ENCODE results near the gene RNF208. TPM values are rescaled to one million over a fixed set of nuclear protein-coding genes. Genes with fewer than 3 reads are reported as not detected.

Gene RNF208
- total RNA-seq (2014; rRNA removed; shearing (Covaris generic)): 0.65 TPM in 1 of 2 replicates, not detected in the other
- polyA plus RNA-seq (2016; fragmentation: Nextera tagmentation; extraction: Ambion mirVana): 0.29 and 0.34 TPM in 2 replicates

GRCh38 chr9:137222190-137223077, at the start of gene RNF208:
Gene RNF208, minus strand, starts transcription at chr9:137222240. Its CDS starts 1,028 bp downstream, at chr9:137221212.
- no peaks in the 10 kb centered on the region for H3F3A ChIP-seq (ENCODE audit: insufficient read depth)
- no peak within 1 kb of the TSS for H3K27ac ChIP-seq
- H3K9me2 ChIP-seq (ENCODE audit: insufficient read depth): no peaks in the 10 kb centered on the region
- TF ChIP-seq EZH2phosphoT487 (IDR thresholded peaks at IDR 0.05; ENCODE audit: insufficient read depth, low read depth): no peak
- TF ChIP-seq EZH2 (IDR thresholded peaks at IDR 0.05; ENCODE audit: insufficient read depth, poor library complexity, severe bottlenecking): no peak
- H3K9ac ChIP-seq: peak within 1 kb of the TSS; percentile 36; the same call in 1 of the 2 replicates
- peak within 1 kb of the TSS; percentile 63 for H3K4me3 ChIP-seq
- in situ Hi-C loops (cut with MboI): no loop called here
- peaks cover 9% of the 10 kb centered on the region for H3K4me1 ChIP-seq (ENCODE audit: insufficient read depth)
- no peaks in the 10 kb centered on the region for H3K9me3 ChIP-seq (ENCODE audit: low read depth)
- H3K36me3 ChIP-seq (ENCODE audit: low read depth): no peaks in the 10 kb centered on the region
- H2AFZ ChIP-seq: peak within 1 kb of the TSS; percentile 39
- WGBS, 2 experiments (ENCODE audit: low coverage in 1 of 2, low lambda C conversion rate in 2 of 2, missing lambda C conversion rate in 2 of 2): 3 to 7% methylated on average over 33 to 67 of the region's 88 CpGs
- H3K79me2 ChIP-seq (ENCODE audit: insufficient read depth): no peaks in the 10 kb centered on the region
- DNase-seq: peak; percentile 47
- H4K20me1 ChIP-seq (ENCODE audit: insufficient read depth): no peaks in the 10 kb centered on the region
- peak within 1 kb of the TSS; percentile 69 for H3K4me2 ChIP-seq (ENCODE audit: unreplicated experiment)
- no peaks in the 10 kb centered on the region for H3K27me3 ChIP-seq (replicated peaks; ENCODE audit: insufficient read depth)

GRCh38 chr9:137271696-137272076, 49.6 kb upstream of the RNF208 start:
- Histone ChIP-seq H3F3A (ENCODE audit: insufficient read depth) (no peaks in the 10 kb centered on the region), H3K9ac (no peak overlapping the region), H4K20me1 (ENCODE audit: insufficient read depth) (no peaks in the 10 kb centered on the region), H3K9me3 (ENCODE audit: low read depth) (no peaks in the 10 kb centered on the region), H3K4me3 (no peak overlapping the region), H3K79me2 (ENCODE audit: insufficient read depth) (no peaks in the 10 kb centered on the region), H3K4me1 (ENCODE audit: insufficient read depth) (peaks cover under 1% of the 10 kb centered on the region; the same call in 1 of the 2 replicates), H3K36me3 (ENCODE audit: low read depth) (no peaks in the 10 kb centered on the region; the same call in 1 of the 2 replicates), H3K9me2 (ENCODE audit: insufficient read depth) (no peaks in the 10 kb centered on the region), H3K27me3 (replicated peaks; ENCODE audit: insufficient read depth) (no peaks in the 10 kb centered on the region), H3K27ac (no peak overlapping the region), H2AFZ (no peak overlapping the region), H3K4me2 (ENCODE audit: unreplicated experiment) (no peak overlapping the region)
- TF ChIP-seq EZH2phosphoT487 (IDR thresholded peaks at IDR 0.05; ENCODE audit: insufficient read depth, low read depth): no peak
- TF ChIP-seq EZH2 (IDR thresholded peaks at IDR 0.05; ENCODE audit: insufficient read depth, poor library complexity, severe bottlenecking): no peak
- WGBS, 2 experiments (ENCODE audit: low coverage in 1 of 2, low lambda C conversion rate in 2 of 2, missing lambda C conversion rate in 2 of 2): 30 to 40% methylated on average over 2 to 3 of the region's 3 CpGs
- no peak for DNase-seq
- in situ Hi-C loops (cut with MboI): no loop called here

GRCh38 chr9:137270929-137271695, 49.1 kb upstream of the RNF208 start:
- Histone ChIP-seq H3K4me3 (no peak overlapping the region), H3K4me1 (ENCODE audit: insufficient read depth) (no peaks in the 10 kb centered on the region), H3F3A (ENCODE audit: insufficient read depth) (no peaks in the 10 kb centered on the region), H3K9me3 (ENCODE audit: low read depth) (no peaks in the 10 kb centered on the region), H3K4me2 (ENCODE audit: unreplicated experiment) (no peak overlapping the region), H3K9me2 (ENCODE audit: insufficient read depth) (no peaks in the 10 kb centered on the region), H3K36me3 (ENCODE audit: low read depth) (no peaks in the 10 kb centered on the region; the same call in 1 of the 2 replicates), H3K27me3 (replicated peaks; ENCODE audit: insufficient read depth) (no peaks in the 10 kb centered on the region), H3K27ac (no peak overlapping the region), H3K9ac (no peak overlapping the region), H4K20me1 (ENCODE audit: insufficient read depth) (no peaks in the 10 kb centered on the region), H2AFZ (no peak overlapping the region), H3K79me2 (ENCODE audit: insufficient read depth) (no peaks in the 10 kb centered on the region)
- in situ Hi-C loops (cut with MboI): no loop called here
- TF ChIP-seq EZH2 (IDR thresholded peaks at IDR 0.05; ENCODE audit: insufficient read depth, poor library complexity, severe bottlenecking): no peak
- no peak for TF ChIP-seq EZH2phosphoT487 (IDR thresholded peaks at IDR 0.05; ENCODE audit: insufficient read depth, low read depth)
- DNase-seq: no peak
- 86 to 90% methylated on average over 29 to 32 of the region's 32 CpGs for WGBS, 2 experiments (ENCODE audit: low coverage in 1 of 2, low lambda C conversion rate in 2 of 2, missing lambda C conversion rate in 2 of 2)

GRCh38 chr9:137269231-137269772, 47.3 kb upstream of the RNF208 start:
- Histone ChIP-seq H3K79me2 (ENCODE audit: insufficient read depth) (0 out of 2 replicates have a peak, but pooled peaks cover 7% of the 10 kb centered on the region), H2AFZ (no peak overlapping the region), H3K4me1 (ENCODE audit: insufficient read depth) (no peaks in the 10 kb centered on the region), H3F3A (ENCODE audit: insufficient read depth) (no peaks in the 10 kb centered on the region), H3K9me2 (ENCODE audit: insufficient read depth) (no peaks in the 10 kb centered on the region), H3K27me3 (replicated peaks; ENCODE audit: insufficient read depth) (no peaks in the 10 kb centered on the region), H3K9ac (no peak overlapping the region), H3K36me3 (ENCODE audit: low read depth) (no peaks in the 10 kb centered on the region; the same call in 1 of the 2 replicates), H3K4me3 (no peak overlapping the region), H4K20me1 (ENCODE audit: insufficient read depth) (no peaks in the 10 kb centered on the region), H3K4me2 (ENCODE audit: unreplicated experiment) (no peak overlapping the region), H3K9me3 (ENCODE audit: low read depth) (no peaks in the 10 kb centered on the region), H3K27ac (no peak overlapping the region)
- in situ Hi-C loops (cut with MboI): no loop called here
- DNase-seq: no peak
- TF ChIP-seq EZH2phosphoT487 (IDR thresholded peaks at IDR 0.05; ENCODE audit: insufficient read depth, low read depth) (no peak), EZH2 (IDR thresholded peaks at IDR 0.05; ENCODE audit: insufficient read depth, poor library complexity, severe bottlenecking) (no peak)
- WGBS, 2 experiments (ENCODE audit: low coverage in 1 of 2, low lambda C conversion rate in 2 of 2, missing lambda C conversion rate in 2 of 2): 80 to 83% methylated on average over 17 of the region's 17 CpGs

All from GM23248 (cell line).